ENCODE results near the gene SETD7.

SETD7 gene

DNA sequence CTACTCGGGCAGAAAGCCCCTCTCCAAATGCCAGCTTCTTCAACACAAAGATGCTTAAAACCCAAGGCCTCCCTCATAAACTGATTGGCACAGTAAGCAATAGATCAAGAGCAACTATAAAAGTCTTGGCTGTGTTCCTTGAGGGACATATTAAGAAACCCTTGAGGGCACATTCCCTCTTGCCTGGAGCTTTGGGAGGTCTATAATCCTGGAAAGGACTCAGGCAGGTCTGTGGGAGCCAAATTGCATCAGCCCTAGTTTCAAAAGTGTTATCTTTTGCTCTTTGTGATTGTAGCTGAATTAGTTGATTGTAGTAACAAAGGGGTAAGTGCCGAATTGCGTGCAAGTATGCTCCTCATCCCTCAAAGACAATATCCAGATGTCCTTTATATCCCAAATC lies 18.6 kb upstream of the SETD7 start:
- DNase-seq (ENCODE audit: low read depth), result no peak

DNA sequence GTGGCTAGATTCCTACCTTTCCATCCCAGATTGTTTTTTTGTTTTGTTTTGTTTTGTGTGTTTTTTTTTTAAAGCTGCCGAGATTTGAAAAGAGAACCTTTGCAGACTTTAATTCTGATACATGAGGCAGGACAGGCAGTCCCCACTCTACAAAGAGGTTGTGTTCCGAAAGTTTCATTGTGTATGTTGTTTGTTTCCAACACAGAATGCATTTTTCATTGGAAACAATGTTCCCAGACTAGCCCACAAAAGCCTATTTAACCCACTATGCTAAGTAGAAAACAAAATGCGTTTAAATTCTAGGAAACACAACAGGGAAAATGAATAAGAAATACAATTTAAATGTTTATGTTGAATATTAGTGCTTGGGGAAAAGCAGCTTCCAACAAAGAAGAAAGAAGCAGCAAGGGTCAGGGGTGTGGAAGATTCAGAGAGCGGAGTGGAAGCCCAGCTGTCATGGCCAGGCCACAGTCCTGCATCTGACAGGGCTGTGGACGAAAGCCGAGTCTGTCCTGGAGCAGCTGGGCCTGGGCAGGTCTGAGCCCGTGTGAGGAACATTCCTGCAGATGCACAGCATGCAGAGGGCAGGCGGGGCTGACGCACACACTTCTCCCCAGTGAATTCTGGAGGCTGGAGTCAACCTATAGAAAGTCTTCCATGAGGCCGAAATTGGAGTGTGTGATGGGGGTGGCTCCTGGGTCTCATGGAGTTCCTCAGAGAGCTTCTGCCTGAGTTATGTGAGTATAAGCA lies 12.4 kb upstream of the SETD7 start:
- DNase-seq (ENCODE audit: low read depth), result no peak

DNA sequence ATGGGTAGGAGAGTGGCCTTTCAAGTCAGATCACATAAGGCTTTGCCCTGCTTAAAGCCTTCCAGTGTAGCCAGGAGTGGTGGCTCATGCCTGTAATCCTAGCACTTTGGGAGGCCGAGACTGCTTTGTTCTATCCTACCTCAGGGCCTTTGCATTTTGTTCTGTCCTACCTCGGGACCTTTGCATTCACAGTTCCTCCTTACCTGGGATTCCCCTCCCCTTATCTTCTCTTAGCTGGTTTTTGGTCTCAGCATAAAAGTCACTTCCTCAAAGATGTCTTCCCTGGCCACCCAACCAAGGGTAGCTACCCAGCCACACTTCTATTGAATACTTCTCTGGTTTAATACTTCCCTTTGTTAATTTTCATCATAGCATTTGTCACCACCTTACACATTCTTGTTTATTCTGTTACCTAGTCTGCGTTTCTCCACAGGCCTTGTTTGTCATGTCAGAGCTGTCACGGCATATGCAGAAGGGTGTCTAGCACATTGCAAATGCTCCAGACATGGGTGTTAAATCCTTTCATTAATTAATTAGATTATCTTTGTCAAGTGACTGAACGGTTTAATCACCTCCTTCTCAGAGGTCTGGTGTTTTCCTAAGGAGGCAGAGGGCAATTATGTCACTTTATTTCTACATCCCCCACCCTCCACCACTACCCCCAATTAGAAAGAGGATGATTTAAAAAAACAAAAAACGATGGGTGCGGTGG lies 11.3 kb upstream of the SETD7 start:
- DNase-seq (ENCODE audit: low read depth), result no peak

DNA sequence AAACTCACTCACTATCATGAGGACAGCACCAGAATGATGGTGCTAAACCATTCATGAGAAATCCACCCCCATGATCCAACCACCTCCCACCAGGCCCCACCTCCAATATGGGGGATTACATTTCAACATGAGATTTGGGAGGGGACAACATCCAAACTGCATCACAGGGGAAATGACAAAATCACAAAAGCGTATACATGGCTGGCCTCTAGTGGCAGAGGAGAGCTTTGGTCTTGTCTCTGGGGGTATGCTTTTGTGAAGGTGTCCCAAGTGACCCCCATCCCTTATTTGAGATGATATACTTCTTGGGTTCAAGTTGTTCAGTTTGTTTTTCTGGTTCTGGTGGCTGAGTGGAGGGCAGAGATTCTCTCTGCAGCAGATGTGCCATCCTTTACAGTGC lies 8.5 kb upstream of the SETD7 start:
- no peak for DNase-seq (ENCODE audit: low read depth)

DNA sequence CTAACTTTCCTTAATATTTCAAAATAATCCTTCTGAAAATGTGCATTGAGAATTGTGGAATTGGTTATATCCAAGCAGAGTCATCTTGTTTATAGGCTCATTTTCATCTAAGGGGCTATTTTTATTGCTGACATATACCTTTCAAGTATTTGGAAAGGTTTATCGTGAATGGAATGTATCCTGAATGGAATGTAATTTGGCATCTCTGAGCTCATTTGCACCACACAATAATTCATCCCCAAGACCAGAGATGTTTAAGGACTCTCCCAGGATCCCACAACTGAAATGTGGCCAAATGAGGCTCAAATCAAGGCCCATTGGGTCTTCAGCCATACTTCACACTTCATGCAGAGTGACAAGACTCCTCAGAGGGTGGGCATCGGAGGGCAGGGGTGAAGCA lies 7.5 kb upstream of the SETD7 start:
- DNase-seq (ENCODE audit: low read depth), result no peak

DNA sequence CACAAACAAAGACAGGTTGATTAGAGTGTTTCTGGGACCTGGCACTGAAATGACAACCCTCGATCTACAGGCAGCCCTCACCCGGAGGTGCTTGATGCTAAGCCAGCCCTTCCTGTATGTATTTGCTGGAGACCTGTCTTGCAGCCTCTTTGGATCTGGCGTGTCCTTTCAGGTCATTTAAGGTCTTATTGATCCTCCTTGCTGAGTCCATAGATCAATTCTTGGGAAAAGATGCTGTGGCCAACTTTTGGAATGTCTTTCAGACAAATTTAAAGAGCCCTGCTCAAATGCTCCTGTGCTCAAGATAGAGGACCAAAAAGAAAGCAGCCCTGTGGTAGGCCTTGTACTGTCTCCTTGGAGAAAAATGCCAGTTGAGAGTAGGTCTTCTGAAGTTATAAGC lies 6.8 kb upstream of the SETD7 start:
- DNase-seq (ENCODE audit: low read depth), result no peak

DNA sequence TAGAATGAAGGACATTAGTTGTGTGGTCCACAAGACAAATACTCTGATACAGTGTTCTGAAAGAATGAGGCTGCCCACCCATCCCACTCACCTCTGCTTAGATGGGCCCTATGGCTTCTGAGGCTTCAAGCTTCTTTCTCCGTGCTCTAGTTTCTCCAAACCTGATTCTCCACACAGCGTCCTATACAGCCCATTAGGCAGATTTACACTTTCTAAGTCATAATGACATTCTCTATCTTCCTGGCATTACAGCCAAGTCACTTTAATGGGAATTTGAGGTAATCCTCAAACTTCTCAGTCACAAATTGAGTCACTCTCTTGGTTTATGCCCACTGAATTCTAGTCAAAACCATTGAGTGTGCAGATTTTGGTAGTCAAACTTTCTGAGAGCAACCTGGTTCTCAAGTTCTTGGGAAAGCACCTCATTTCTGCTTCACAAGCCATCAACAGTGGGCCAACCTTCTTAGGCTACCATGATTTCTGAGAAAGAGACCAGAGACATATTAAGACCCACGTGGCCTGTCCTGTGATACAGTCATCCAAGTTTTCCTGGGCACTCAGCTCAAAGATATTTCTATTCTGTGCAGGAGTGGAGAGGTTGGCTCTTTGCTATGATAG lies 6.2 kb upstream of the SETD7 start:
- DNase-seq (ENCODE audit: low read depth), result no peak

DNA sequence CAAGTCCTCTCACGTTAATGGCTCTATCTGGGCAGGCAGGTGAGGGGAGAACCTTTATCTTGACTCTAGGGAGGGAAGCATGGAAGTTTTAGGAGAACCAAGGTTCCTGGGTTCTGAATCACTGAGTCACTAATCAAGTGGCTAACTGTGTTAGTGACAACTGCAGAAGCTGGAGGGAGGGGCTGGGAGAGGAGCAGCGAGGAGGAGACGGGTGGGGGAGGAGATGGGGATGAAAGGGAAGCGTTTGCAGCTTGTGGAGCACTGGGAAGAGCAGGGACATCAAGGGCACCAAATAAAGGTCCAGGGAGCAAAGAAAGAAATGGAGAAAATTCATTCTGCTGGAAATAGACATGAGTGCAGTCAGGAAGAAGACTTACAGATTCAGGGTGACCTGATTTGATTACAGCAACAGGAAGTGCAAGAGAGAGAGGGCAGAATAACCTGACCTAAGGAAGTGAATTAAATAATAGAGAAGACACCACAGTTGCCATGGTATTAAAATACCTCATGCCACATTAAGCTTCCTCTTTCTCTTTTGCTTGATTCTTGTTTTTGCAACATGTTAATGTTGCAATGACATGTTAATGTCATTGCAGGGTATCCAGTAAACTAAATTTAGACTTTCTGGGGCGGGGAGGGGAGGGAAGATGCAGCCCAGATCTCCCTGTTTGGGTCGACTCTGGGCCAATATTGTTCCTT lies 4.5 kb upstream of the SETD7 start:
- DNase-seq (ENCODE audit: low read depth), result no peak

DNA sequence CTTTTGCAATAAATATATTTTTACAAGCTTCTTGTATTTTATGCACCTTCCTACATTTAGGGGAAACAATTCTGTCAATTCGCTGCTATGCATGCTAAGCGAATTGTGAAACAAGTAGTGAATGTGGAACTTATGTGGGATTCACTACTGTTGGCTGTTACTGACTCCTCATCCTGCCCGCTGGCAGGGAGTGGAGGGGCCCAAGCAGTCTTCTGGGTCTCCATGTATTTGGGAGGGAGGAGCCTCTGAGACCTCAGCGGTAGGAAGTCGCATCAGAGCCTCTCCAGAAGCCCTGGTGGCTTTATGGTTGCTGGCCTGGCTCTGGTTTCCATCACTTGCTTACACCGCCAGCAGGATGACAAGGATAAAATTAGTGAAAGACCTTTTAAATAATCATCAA lies 3.7 kb upstream of the SETD7 start:
- DNase-seq (ENCODE audit: low read depth), result no peak

DNA sequence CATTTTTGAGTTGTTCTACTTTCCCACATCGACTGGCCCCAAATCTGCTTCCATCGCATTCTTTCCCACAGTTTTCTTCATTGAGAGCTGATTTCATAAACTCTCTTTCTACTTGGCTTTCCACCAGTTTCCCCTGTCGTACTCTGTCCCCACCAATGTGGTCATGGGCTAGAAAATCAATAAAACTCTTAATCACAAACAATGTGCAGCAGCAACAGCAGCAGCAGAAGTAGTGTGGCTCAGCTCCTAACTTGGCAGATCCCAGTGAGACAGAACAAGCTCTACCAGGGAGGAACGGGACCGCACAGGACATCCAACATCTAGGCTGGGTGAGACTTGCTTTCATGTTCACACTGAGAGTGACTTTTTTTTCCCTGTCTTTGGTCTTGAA lies 3.1 kb upstream of the SETD7 start:
- no peak for DNase-seq (ENCODE audit: low read depth)

DNA sequence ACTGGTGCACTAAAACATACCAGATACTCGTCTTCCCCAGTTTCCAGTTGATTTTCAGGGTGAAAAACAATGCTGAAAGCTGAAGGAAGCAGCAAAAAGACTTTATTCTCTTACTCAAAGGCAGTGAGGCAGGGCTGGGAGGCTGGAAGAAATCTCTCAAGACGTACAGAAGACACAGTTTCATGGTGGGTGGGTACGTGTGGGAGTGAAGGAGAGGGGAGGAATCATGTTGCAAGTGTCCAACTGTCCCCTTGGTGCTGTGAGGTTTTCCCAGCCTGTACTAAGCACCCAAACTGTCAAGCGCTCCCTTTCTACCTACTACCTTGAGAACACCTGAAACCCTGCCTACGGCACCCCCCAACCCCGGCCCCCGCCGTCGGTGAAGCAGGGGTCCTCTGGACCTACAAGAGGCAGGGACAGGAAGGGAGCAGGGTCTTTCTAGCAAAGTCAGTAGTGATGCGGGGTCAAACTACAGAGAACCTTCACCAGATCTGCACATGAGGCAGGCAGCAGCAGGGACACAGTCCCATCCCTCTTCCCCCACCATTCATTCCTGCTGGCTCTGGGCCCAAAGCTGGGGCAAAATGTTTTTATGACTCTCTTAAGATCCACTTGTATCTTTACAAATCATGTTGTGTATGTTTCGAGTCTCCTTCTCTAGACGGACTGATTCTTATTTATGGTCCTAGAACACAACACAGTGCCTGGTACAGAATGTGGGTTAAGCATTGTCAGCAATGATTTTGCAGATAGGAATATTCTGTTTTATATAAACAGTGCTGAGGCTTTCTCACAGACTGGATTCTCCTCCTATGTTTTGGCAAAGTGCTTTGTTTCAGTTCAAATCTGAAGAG lies 2.4 kb upstream of the SETD7 start:
- no peak for DNase-seq (ENCODE audit: low read depth)

DNA sequence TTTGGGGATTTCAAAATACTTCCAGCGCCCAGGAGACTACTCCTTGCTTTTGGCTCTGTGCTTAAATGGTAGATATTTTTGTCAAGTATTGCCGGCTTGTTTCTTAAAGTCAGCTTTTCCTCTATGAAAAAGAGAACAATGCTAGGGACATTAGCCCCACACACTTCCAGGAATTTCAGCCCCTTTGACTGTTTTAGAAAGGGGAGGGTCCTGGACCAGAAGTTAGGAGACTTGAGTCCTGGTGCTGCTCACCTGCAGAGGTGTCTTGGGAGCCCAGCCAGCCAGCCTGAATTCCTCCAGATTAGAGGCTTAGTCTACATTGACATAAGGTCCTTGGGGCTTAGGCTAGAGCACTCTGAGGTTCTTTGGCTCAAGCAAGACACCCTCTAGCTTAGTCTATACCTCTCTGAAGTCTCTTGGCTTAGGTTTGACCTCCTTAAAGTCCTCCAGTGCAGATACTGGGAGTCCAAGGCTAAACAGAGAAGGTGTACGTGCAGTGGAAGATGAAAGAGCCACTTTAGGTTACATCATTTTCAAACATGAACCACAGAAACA lies 1.6 kb upstream of the SETD7 start:
- no peak for DNase-seq (ENCODE audit: low read depth)

DNA sequence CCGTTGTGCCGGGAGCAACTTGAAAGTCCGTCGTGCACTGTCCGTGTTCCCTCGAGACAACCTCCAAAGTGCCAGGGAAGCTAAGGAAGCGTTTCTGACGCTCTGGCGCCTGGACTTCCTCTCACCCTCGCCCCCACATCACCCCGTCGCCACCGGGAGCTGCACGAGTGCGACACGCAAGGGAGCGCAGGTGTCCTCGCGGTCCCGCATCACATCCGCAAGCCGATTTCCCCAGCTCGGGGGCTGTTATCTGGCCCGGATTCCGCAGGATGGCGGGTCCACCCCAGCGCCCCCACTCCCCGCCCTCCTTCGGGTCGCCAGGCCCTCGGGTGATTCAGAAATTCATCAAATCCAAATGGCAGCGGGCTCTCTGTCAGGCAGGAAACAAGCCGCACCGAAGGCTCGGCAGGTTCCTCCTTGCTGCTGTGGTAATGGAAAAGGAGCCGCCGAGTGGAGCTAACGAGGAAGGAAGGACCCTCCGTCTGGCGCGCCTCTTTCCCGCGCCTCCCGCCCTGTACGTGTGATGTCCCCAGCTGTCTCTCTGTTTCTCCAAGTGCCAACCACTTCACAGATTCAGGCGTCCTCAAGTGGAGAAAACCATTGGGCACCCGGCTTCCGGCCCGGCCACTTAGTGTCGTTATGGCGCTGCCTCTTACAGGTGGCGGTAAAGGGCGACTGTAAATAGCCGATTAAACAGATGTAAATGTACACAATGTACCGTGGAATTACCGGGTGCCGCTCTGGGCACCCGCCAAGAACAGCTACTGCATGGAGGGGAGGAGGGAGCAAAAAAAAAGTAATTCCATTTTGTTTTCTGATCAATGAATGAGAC lies 921 bp upstream of the SETD7 start:
- peak; percentile 55 for DNase-seq (ENCODE audit: low read depth)

DNA sequence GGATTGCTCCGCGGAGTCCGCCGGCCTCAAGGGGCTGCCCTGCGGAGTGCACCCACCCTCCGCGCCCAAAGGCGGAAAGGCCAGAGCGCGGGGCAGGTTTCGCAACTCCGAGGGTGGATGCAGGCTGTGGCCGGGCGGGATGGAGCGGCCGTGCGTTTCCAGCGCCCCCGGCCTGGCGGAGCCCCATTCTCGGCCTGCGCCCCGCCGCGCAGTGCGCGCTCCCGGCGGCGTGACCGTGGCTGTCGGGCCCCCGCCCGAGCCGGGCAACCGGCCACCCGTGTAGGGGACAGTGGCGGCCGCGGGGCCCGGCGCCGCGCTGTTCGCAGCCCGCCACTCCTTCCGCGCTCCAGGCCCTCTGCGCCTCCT lies 331 bp downstream of the SETD7 start:
- DNase-seq (ENCODE audit: low read depth), result peak; percentile 60

DNA sequence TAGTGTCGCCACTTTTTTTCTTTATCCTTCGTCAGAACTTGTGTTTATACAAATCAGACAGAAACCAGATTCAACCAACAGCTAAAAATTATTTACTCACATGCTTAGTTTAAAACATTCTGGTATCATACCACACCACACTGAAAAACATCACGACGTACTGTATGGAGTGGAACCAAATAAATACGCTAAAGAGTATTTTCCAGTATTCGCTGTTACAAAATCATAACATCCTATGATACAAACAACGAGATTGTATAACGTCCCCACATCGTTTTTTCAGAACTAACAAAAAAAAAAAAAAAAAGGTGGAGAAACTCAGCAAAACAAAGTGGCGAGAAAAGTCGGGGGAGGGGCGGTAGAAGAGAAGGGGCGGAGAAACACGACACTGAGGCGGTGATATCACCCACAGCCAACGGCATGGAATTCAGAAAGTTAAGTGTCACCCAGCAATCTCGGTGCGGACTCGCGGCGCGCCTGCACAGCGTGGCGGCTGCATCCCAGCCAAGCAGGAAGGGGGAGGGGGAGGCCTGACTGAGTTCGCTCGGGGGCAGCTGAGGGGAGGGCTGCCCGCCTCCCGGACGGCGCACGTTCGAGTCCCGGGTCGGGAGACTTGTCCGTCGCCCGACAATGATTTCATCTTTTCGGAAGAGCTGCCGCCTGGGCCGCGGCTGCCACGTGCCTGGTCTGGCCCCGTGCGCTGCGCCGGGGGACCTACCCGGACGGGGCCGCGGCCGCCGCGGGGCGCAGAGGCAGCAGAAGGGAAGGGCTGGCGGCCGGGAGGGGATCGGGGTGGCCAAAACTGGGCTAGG lies 920 bp downstream of the SETD7 start:
- DNase-seq (ENCODE audit: low read depth), result peak; percentile 89

DNA sequence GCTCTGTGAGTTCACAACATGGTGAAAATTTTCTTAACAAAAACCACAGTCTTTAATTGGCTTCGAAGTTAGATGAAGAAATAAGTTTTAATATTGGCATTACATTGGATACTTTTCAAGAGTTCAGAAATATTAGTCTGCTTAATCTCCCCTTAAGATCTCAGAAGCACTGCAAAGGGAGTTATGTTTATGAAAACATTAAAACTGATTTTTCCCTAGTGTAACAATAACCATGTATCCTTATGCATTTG lies 1.5 kb downstream of the SETD7 start:
- no peak for DNase-seq (ENCODE audit: low read depth)

DNA sequence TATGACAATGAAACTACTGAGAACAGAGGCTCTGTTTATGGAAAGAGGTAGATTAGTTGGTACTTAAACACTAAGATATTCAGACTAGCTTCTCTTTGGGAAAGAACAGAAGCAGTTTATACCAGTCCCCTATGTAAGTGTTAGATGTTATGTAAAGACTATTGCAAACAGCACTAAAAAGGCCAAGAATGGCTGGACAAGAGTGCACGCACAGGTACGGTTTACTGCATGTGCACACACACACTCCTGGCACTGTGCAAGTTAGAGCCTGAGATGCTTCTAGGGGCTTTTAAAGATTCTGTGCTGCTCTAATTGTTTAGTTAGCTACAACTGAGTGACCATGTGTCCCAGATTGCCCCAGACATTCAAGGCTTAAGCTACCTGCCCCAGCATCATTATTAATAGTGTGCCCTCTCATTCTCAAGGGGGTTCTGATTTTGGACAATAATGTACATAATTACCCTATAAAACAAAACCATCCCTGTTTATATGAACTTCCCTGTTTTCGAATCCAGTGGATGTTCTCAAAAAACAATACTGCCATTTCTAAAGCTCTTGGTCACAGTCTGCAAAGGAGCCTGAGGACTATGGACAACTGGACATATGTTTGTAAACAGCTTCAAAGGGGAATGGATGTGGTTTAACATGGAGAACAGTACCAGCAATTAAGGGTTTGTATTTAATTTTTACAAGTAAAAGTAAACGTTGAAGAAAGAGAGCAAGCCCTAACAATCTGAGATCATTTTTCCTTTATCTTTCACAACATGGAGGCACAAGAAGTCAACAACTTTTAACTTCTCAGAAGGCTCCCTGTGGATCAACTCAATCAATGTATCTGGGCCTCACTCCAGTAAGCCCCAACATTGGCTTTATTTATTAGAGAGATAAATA lies 2.0 kb downstream of the SETD7 start:
- DNase-seq (ENCODE audit: low read depth), result no peak

DNA sequence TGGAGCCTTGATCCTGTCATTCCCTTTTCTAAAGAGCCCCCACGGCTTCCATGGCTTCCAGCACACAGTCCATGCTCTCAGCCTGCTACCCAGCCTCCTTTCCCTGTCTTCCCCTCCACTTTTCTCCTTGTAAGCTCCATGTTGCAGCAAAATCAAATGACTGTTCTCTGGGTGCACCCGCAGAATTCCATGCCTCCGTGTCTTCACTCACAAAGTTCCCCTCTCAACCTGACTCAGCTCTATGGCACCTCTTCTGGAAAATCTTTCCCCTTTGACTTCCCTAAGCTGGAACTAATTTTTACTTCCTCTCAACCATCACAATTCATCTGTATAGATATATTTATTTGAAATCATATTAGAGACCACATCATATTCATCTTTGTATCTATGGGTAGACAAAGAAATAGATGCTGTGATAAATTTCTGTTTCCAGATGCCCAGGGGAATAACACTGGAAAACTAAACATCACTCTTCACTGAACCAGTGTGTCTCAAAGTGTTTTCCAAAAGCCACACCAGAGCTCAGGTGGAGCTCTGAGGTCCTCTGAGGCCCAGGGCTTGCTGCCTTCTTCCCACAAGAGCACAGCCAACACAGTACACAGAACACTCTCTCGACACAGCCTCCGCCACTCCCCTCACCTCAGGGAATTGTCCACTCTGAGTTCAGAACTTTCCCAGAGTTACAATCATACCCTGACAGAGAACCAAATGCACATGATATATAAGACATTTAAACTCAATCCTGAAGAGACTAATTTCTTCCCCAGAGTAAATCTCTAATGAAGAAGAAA lies 3.3 kb downstream of the SETD7 start:
- DNase-seq (ENCODE audit: low read depth), result peak; percentile 73

Data from ELR (cell line).